IMR-90 (cell line): ENCODE results near the gene NR2C1. TPM values are rescaled to one million over a fixed set of nuclear protein-coding genes. Genes with fewer than 3 reads are reported as not detected.

Experiments
- ATAC-seq: fragments of 200-7000 bp; cut with Tn5 transposase; 2 replicates; pipeline ENCODE4 v1.9.1; 2020; ENCODE audit warnings: low read depth, mild to moderate bottlenecking, moderate library complexity
- BruUV-seq: library from RNA; stranded (reverse); fragments of 400-500 nt; replicated peaks from 2 replicates; lab custom pipeline; 2021; lab: Mats Ljungman, UMichigan
- CTCF ChIA-PET: fragments of 300-600 bp; formaldehyde crosslinking; extraction: SDS; loops from one replicate; lab custom pipeline; 2021; ENCODE audit warnings: antibody characterized with exemption; lab: Yijun Ruan, JAX
- POLR2A ChIA-PET: fragments of 300-600 bp; sonication (Branson Sonifier 250); formaldehyde crosslinking; loops from one replicate; lab custom pipeline; 2022; ENCODE audit warnings: antibody characterized with exemption; ENCODE audit not compliant: unreplicated experiment; lab: Charles Lee
- DNase-seq: peaks from one replicate; pipeline ENCODE4 v3.0.0; 2013
- H2AFZ ChIP-seq: replicated peaks from 2 replicates; pipeline ENCODE3; 2013; ENCODE audit warnings: low read length, mild to moderate bottlenecking; ENCODE audit not compliant: poor library complexity
- H2AK5ac ChIP-seq: 2 replicates; pipeline ENCODE4 v1.6.1; 2013; ENCODE audit warnings: low read depth, low read length, inconsistent platforms
- H2AK9ac ChIP-seq: replicated peaks from 2 replicates; pipeline ENCODE3; 2013; ENCODE audit warnings: mild to moderate bottlenecking, low read depth, low read length, moderate library complexity; ENCODE audit not compliant: poor library complexity
- H2BK120ac ChIP-seq: 2 replicates; pipeline ENCODE4 v1.6.1; 2013; ENCODE audit warnings: low read depth, low read length, inconsistent platforms
- H2BK15ac ChIP-seq: 3 replicates; pipeline ENCODE4 v1.6.1; 2013; ENCODE audit warnings: low read depth, low read length, inconsistent platforms
- H2BK20ac ChIP-seq: 2 replicates; pipeline ENCODE4 v1.6.1; 2013; ENCODE audit warnings: low read depth, mild to moderate bottlenecking, inconsistent platforms, low read length, moderate library complexity
- H2BK5ac ChIP-seq: 2 replicates; pipeline ENCODE4 v1.6.1; 2013; ENCODE audit warnings: mild to moderate bottlenecking, low read depth, low read length, inconsistent platforms; ENCODE audit not compliant: poor library complexity, severe bottlenecking
- H3K14ac ChIP-seq: replicated peaks from 2 replicates; pipeline ENCODE4 v1.6.1; 2013; ENCODE audit warnings: low read depth, low read length, inconsistent platforms
- H3K18ac ChIP-seq: 2 replicates; pipeline ENCODE4 v1.6.1; 2013; ENCODE audit warnings: low read depth, low read length, control low read depth
- H3K23ac ChIP-seq: 2 replicates; pipeline ENCODE4 v1.6.1; 2013; ENCODE audit warnings: low read depth, low read length, inconsistent platforms
- H3K27ac ChIP-seq: 2 replicates; pipeline ENCODE4 v1.5.1; 2013; ENCODE audit warnings: mild to moderate bottlenecking, control low read depth, low read length; ENCODE audit not compliant: insufficient read depth
- H3K27me3 ChIP-seq: 2 replicates; pipeline ENCODE4 v1.6.1; 2013; ENCODE audit warnings: low read length; ENCODE audit not compliant: control insufficient read depth, insufficient read depth
- H3K36me3 ChIP-seq: 2 replicates; pipeline ENCODE4 v1.6.1; 2013; ENCODE audit warnings: low read length, mixed read lengths; ENCODE audit not compliant: control insufficient read depth, insufficient read depth
- H3K4ac ChIP-seq: 2 replicates; pipeline ENCODE4 v1.6.1; 2013; ENCODE audit warnings: low read depth, low read length, inconsistent platforms
- H3K4me1 ChIP-seq: 2 replicates; pipeline ENCODE4 v1.6.1; 2013; ENCODE audit warnings: low read length, mixed read lengths; ENCODE audit not compliant: control insufficient read depth, insufficient read depth
- H3K4me2 ChIP-seq: 2 replicates; pipeline ENCODE4 v1.6.1; 2013; ENCODE audit warnings: low read depth, mild to moderate bottlenecking, control low read depth, low read length, moderate library complexity
- H3K4me3 ChIP-seq: 2 replicates; pipeline ENCODE4 v1.5.1; 2013; ENCODE audit warnings: low read depth, mild to moderate bottlenecking, control low read depth, low read length, moderate library complexity; ENCODE audit not compliant: insufficient read depth
- H3K56ac ChIP-seq: 2 replicates; pipeline ENCODE4 v1.6.1; 2013; ENCODE audit warnings: low read length, inconsistent platforms; ENCODE audit not compliant: insufficient read depth; ENCODE audit errors: extremely low read depth
- H3K79me1 ChIP-seq, 2 experiments: 2 replicates each; pipeline ENCODE4 v1.6.1; 2013; ENCODE audit warnings: low read length in 2 of 2, inconsistent platforms in 1 of 2, low read depth in 1 of 2
- H3K9ac ChIP-seq: 2 replicates; pipeline ENCODE4 v1.6.1; 2013; ENCODE audit warnings: low read depth, low read length, control low read depth
- H3K9me1 ChIP-seq: 2 replicates; pipeline ENCODE4 v1.6.1; 2013; ENCODE audit warnings: low read length, inconsistent platforms; ENCODE audit not compliant: insufficient read depth
- H3K9me3 ChIP-seq: 2 replicates; pipeline ENCODE4 v1.6.1; 2013; ENCODE audit warnings: low read length; ENCODE audit not compliant: control insufficient read depth, insufficient read depth
- H4K20me1 ChIP-seq: 2 replicates; pipeline ENCODE4 v1.6.1; 2013; ENCODE audit warnings: low read length, inconsistent platforms; ENCODE audit not compliant: insufficient read depth
- H4K5ac ChIP-seq: 2 replicates; pipeline ENCODE4 v1.6.1; 2013; ENCODE audit warnings: mild to moderate bottlenecking, low read depth, low read length, control low read depth
- H4K8ac ChIP-seq, 2 experiments: 2 replicates each; pipeline ENCODE4 v1.6.1; 2013; ENCODE audit warnings: low read depth in 2 of 2, low read length in 2 of 2, control low read depth in 1 of 2, inconsistent platforms in 1 of 2
- H4K91ac ChIP-seq: 2 replicates; pipeline ENCODE4 v1.6.1; 2013; ENCODE audit warnings: low read depth, low read length, inconsistent platforms; ENCODE audit not compliant: insufficient read depth
- ELK1 ChIP-seq: fragments of 150-350 bp; IDR thresholded peaks from 2 replicates; pipeline ENCODE4 v1.6.1; 2016; ENCODE audit warnings: low read depth, mild to moderate bottlenecking, low read length, moderate library complexity, borderline replicate concordance
- USF2 ChIP-seq: fragments of 150-350 bp; IDR thresholded peaks from 2 replicates; pipeline ENCODE4 v1.6.1; 2017; ENCODE audit warnings: mild to moderate bottlenecking, antibody characterized with exemption, low read length, low read depth
- WGBS, 2 experiments: methylation state at CpG; one replicate each; pipeline versions ENCODE4 v1.1.5 to v1.1.7; 2013; ENCODE audit warnings: missing lambda C conversion rate in 2 of 2; ENCODE audit not compliant: insufficient read length in 1 of 2; ENCODE audit errors: extremely low coverage in 2 of 2; 5-methylcytosine and 5-hydroxymethylcytosine counted together
- dilution Hi-C: fragments of 300-500 bp; cut with HindIII; formaldehyde crosslinking; loops from one replicate; pipeline ENCODE4 v1.14.3; 2018; ENCODE audit warnings: low sequenced_read_pairs; ENCODE audit not compliant: unreplicated experiment
- in situ Hi-C: fragments of 300-500 bp; cut with MboI; formaldehyde crosslinking; loops from 3 replicates; pipeline ENCODE4 v1.14.3; 2019; ENCODE audit warnings: low sequenced_read_pairs, inconsistent platforms, mixed read lengths
- intact Hi-C: fragments of 100-400 bp; cut with micrococcal nuclease; formaldehyde crosslinking; loops from 2 replicates; pipeline ENCODE4 v1.10.0; 2022
- polyA plus RNA-seq, 3 experiments: library from polyadenylated mRNA; depleted of rRNA; stranded (reverse); fragments of >200 nt; gene quantifications; 2 replicates each; pipeline ENCODE4 v1.2.3, GENCODE V29; 2012; ENCODE audit warnings: low replicate concordance in 1 of 3
- total RNA-seq: library from RNA; depleted of rRNA; stranded (reverse); fragments of >200 nt; gene quantifications from 2 replicates; pipeline ENCODE4 v1.2.3, GENCODE V29; 2012

NR2C1 gene
- total and polyA plus RNA-seq, 2 of the 4 experiments (the other 2 are of a cell fraction): 12.7 to 14.1 TPM

- TF ChIP-seq USF2: no peak
Measured at GRCh38 chr12:95100264-95101190, 27.1 kb upstream of the NR2C1 start (continued).

- Histone ChIP-seq H3K9ac (no peak overlapping the region), H3K9me3 (no peaks in the 10 kb centered on the region), H3K9me1 (peaks cover 20% of the 10 kb centered on the region), H2BK15ac (no peak overlapping the region), H3K23ac (no peak overlapping the region), H3K4ac (peak overlapping the region; percentile 31; the same call in 1 of the 2 replicates), H3K14ac (no peak overlapping the region), H2BK5ac (no peak overlapping the region), H4K20me1 (no peaks in the 10 kb centered on the region), H2AFZ (no peak overlapping the region), H3K27me3 (no peaks in the 10 kb centered on the region), H4K8ac (no peak overlapping the region), H4K5ac (no peak overlapping the region), H4K91ac (no peak overlapping the region), H2BK20ac (no peak overlapping the region), H3K27ac (no peak overlapping the region), H3K79me1 (no peaks in the 10 kb centered on the region; a peak in 1 of 4 replicates), H3K56ac (no peak overlapping the region), H3K36me3 (peaks cover 12% of the 10 kb centered on the region), H2BK120ac (peak overlapping the region; percentile 45; the same call in 1 of the 2 replicates), H2AK9ac (no peak overlapping the region), H3K18ac (no peak overlapping the region), H2AK5ac (peak overlapping the region; percentile 25; the same call in 1 of the 2 replicates), H3K4me3 (no peak overlapping the region), H3K4me1 (peaks cover 11% of the 10 kb centered on the region), H3K4me2 (no peak overlapping the region)
- DNase-seq (no peak), ATAC-seq (no peak)
- in situ Hi-C loops (no loop called here), dilution Hi-C loops (no loop called here), intact Hi-C loops (no loop called here)
- no TSS peak for BruUV-seq
- TF ChIP-seq ELK1: no peak
- POLR2A ChIA-PET: no interaction called here
- WGBS, 2 experiments: no CpG with 5 or more reads among the region's 4 CpGs
- CTCF ChIA-PET: interaction anchor here (1.0 to 1.1 kb wide), 2 partner anchors 26 to 235 kb away, joined by 3 read pairs; partner anchors contain the start of gene NR2C1
Measured at GRCh38 chr12:95099270-95099790, 25.9 kb upstream of the NR2C1 start.
